Endometrium (tissue), 2 donors: Measurements from ENCODE around the gene SKA2.
"Not testable (repeated sequence)": the region's sequence is repeated elsewhere in the genome, so short reads cannot be mapped to it uniquely, and the experiment has no call there.

Source experiments
- FAIRE-seq: peaks from 2 replicates; lab custom pipeline; 2012; peaks lifted over from hg19 to GRCh38; lab: Jason Lieb, UNC
- donor health status: control.
- donor health status: control.

Gene SKA2

GRCh38 chr17:59151591-59151990 lies 3.4 kb downstream of the SKA2 start:
- FAIRE-seq = no peak

- no peak for FAIRE-seq
These were observed 4.0 kb downstream of the SKA2 start for GRCh38 chr17:59151006-59151405.

GRCh38 chr17:59149841-59150511 lies 5.0 kb downstream of the SKA2 start:
- FAIRE-seq = no peak

- FAIRE-seq = no peak
These were observed 5.9 kb downstream of the SKA2 start for GRCh38 chr17:59149051-59149450.

- FAIRE-seq = no peak
These were observed 9.4 kb downstream of the SKA2 start for GRCh38 chr17:59145571-59146096.

GRCh38 chr17:59141860-59142259 lies 13.1 kb downstream of the SKA2 start:
- no peak for FAIRE-seq

GRCh38 chr17:59139939-59140338 lies 15.0 kb downstream of the SKA2 start:
- no peak for FAIRE-seq

- not testable (repeated sequence) for FAIRE-seq
These were observed 16.6 kb downstream of the SKA2 start for GRCh38 chr17:59138339-59138738.

- FAIRE-seq = no peak
These were observed 23.9 kb downstream of the SKA2 start for GRCh38 chr17:59131131-59131530.

GRCh38 chr17:59129814-59130213 lies 25.2 kb downstream of the SKA2 start:
- no peak for FAIRE-seq

- FAIRE-seq = no peak
These were observed 28.1 kb downstream of the SKA2 start for GRCh38 chr17:59126809-59127417.

- no peak for FAIRE-seq
These were observed 30.3 kb downstream of the SKA2 start for GRCh38 chr17:59124665-59125064.

GRCh38 chr17:59121901-59122480 lies 33.0 kb downstream of the SKA2 start:
- FAIRE-seq = no peak

GRCh38 chr17:59115474-59115873 lies 39.5 kb downstream of the SKA2 start:
- FAIRE-seq = no peak

- no peak for FAIRE-seq
These were observed 43.4 kb downstream of the SKA2 start for GRCh38 chr17:59111539-59111938.

- FAIRE-seq = no peak
These were observed 44.0 kb downstream of the SKA2 start for GRCh38 chr17:59110973-59111372.

GRCh38 chr17:59108400-59109102 lies 46.4 kb downstream of the SKA2 start:
- FAIRE-seq = no peak

- FAIRE-seq = no peak
These were observed 47.7 kb downstream of the SKA2 start for GRCh38 chr17:59107306-59107670.

GRCh38 chr17:59106463-59107305 lies 48.3 kb downstream of the SKA2 start, which contains the start of gene TRIM37:
Gene TRIM37 (minus strand): TSS chr17:59106880. CDS start chr17:59106461, 419 bp downstream.
- FAIRE-seq = peak; percentile 84

GRCh38 chr17:59105852-59106462 lies 49.0 kb downstream of the SKA2 start:
- no peak for FAIRE-seq

GRCh38 chr17:59101178-59101577 lies 53.8 kb downstream of the SKA2 start:
- no peak for FAIRE-seq
